Measurements from ENCODE around the gene SEBOX. TPM values are rescaled to one million over a fixed set of nuclear protein-coding genes. Genes with fewer than 3 reads are reported as not detected.

Gene SEBOX
- total RNA-seq, 1 experiment from 2014 or later = not detected

GRCh38 chr17:28319598-28319935, 45.4 kb downstream of the SEBOX start:
- ChIA-PET POLR2A (ENCODE audit: unreplicated experiment) (interaction anchor here (0.6 kb wide), 2 partner anchors 42 to 426 kb away, joined by 3 read pairs; partner anchors contain the start of gene LYRM9), CTCF (interaction anchor here (0.5 kb wide), 1 partner anchor 10 kb away, joined by 4 read pairs; no protein-coding TSS in a partner anchor)
- Histone ChIP-seq H2AFZ (ENCODE audit: low read length) (peak overlapping the region; percentile 92), H3K4me1 (ENCODE audit: insufficient read depth, low read length) (peaks cover 49% of the 10 kb centered on the region), H3K9me3 (ENCODE audit: low read length) (no peaks in the 10 kb centered on the region), H4K20me1 (ENCODE audit: low read length) (no peaks in the 10 kb centered on the region), H3K27ac (ENCODE audit: low read length) (0 out of 2 replicates have a peak overlapping the region, but pooled peaks have one; percentile 5), H3K9me2 (replicated peaks; ENCODE audit: low read length) (no peaks in the 10 kb centered on the region), H3K9ac (ENCODE audit: low read length) (peak overlapping the region; percentile 82), H3K36me3 (ENCODE audit: low read depth, low read length) (no peaks in the 10 kb centered on the region), H3K27me3 (ENCODE audit: low read length) (no peaks in the 10 kb centered on the region), H3F3A (ENCODE audit: low read length, unreplicated experiment) (no peaks in the 10 kb centered on the region), H3K4me3 (ENCODE audit: low read length) (peak overlapping the region; percentile 73), H3K79me2 (ENCODE audit: low read length) (peaks cover 55% of the 10 kb centered on the region), H3K4me2 (ENCODE audit: low read length) (peak overlapping the region; percentile 86)
- DNase-seq (peak; percentile 7), ATAC-seq (no peak)
- intact Hi-C loops (cut with micrococcal nuclease) = loop anchor here (10.0 kb wide), 1 partner anchor 65 kb away; no protein-coding TSS in a partner anchor
- no TSS peak for BruUV-seq (replicated peaks)
- TF ChIP-seq EZH2 (IDR thresholded peaks at IDR 0.05; ENCODE audit: low read length, unreplicated experiment) (no peak), CTCF (conservative IDR thresholded peaks at IDR 0.05; ENCODE audit: low read depth, low read length) (no peak), EZH2phosphoT487 (IDR thresholded peaks at IDR 0.05; ENCODE audit: borderline replicate concordance, low read length) (no peak)

GRCh38 chr17:28318759-28319597, 46.0 kb downstream of the SEBOX start, which contains the start of gene TMEM97:
TMEM97 (plus strand) TSS chr17:28319200; CDS start chr17:28319240, 40 bp downstream.
- no peaks in the 10 kb centered on the region for H3F3A ChIP-seq (ENCODE audit: low read length, unreplicated experiment)
- CTCF ChIA-PET = interaction anchor here (0.5 kb wide), 1 partner anchor 10 kb away, joined by 4 read pairs; no protein-coding TSS in a partner anchor
- peaks cover 43% of the 10 kb centered on the region for H3K4me1 ChIP-seq (ENCODE audit: insufficient read depth, low read length)
- no peaks in the 10 kb centered on the region for H3K9me2 ChIP-seq (replicated peaks; ENCODE audit: low read length)
- H4K20me1 ChIP-seq (ENCODE audit: low read length) = no peaks in the 10 kb centered on the region
- H3K9ac ChIP-seq (ENCODE audit: low read length) = peak within 1 kb of the TSS; percentile 82
- H3K27me3 ChIP-seq (ENCODE audit: low read length) = no peaks in the 10 kb centered on the region
- TF ChIP-seq CTCF (conservative IDR thresholded peaks at IDR 0.05; ENCODE audit: low read depth, low read length) (0 out of 2 replicates have a peak, but pooled peaks have one; percentile 9), EZH2phosphoT487 (IDR thresholded peaks at IDR 0.05; ENCODE audit: borderline replicate concordance, low read length) (no peak), EZH2 (IDR thresholded peaks at IDR 0.05; ENCODE audit: low read length, unreplicated experiment) (no peak)
- intact Hi-C loops (cut with micrococcal nuclease) = loop anchor here (10.0 kb wide), 1 partner anchor 64 kb away; no protein-coding TSS in a partner anchor
- DNase-seq (peak; percentile 94), ATAC-seq (peak; percentile 97)
- no peaks in the 10 kb centered on the region for H3K9me3 ChIP-seq (ENCODE audit: low read length)
- BruUV-seq (replicated peaks) = no TSS peak
- peak within 1 kb of the TSS; percentile 92 for H2AFZ ChIP-seq (ENCODE audit: low read length)
- H3K36me3 ChIP-seq (ENCODE audit: low read depth, low read length) = no peaks in the 10 kb centered on the region
- peaks cover 49% of the 10 kb centered on the region for H3K79me2 ChIP-seq (ENCODE audit: low read length)
- peak within 1 kb of the TSS; percentile 5; the same call in 1 of the 2 replicates for H3K27ac ChIP-seq (ENCODE audit: low read length)
- peak within 1 kb of the TSS; percentile 86 for H3K4me2 ChIP-seq (ENCODE audit: low read length)
- POLR2A ChIA-PET (ENCODE audit: unreplicated experiment) = interaction anchor here (0.6 kb wide), 2 partner anchors 41 to 426 kb away, joined by 3 read pairs; partner anchors contain the start of gene LYRM9
- H3K4me3 ChIP-seq (ENCODE audit: low read length) = peak within 1 kb of the TSS; percentile 73
